H9 (cell line): ENCODE results near the gene ADGB. TPM values are rescaled to one million over a fixed set of nuclear protein-coding genes. Genes with fewer than 3 reads are reported as not detected.

Experiments
- DNase-seq: peaks from one replicate; pipeline ENCODE4 v3.0.0-alpha.2; 2017
- H2AFZ ChIP-seq: one replicate; pipeline ENCODE4 v1.6.1; 2013; ENCODE audit warnings: mild to moderate bottlenecking, low read length, control low read depth, moderate library complexity
- H2AK5ac ChIP-seq: 2 replicates; pipeline ENCODE4 v1.6.1; 2013; ENCODE audit warnings: low read length, control low read depth, mixed read lengths; ENCODE audit not compliant: insufficient read length
- H2BK120ac ChIP-seq: one replicate; pipeline ENCODE4 v1.6.1; 2013; ENCODE audit warnings: low read depth, mild to moderate bottlenecking, low read length, control low read depth, inconsistent platforms; ENCODE audit not compliant: poor library complexity, severe bottlenecking
- H2BK12ac ChIP-seq: 2 replicates; pipeline ENCODE4 v1.6.1; 2013; ENCODE audit warnings: low read length, control low read depth, mixed read lengths, low read depth; ENCODE audit not compliant: insufficient read length
- H2BK15ac ChIP-seq: 2 replicates; pipeline ENCODE4 v1.6.1; 2013; ENCODE audit warnings: low read depth, low read length, control low read depth
- H2BK20ac ChIP-seq: one replicate; pipeline ENCODE4 v1.6.1; 2013; ENCODE audit warnings: low read depth, mild to moderate bottlenecking, low read length, control low read depth, inconsistent platforms; ENCODE audit not compliant: poor library complexity, severe bottlenecking
- H2BK5ac ChIP-seq: 2 replicates; pipeline ENCODE4 v1.6.1; 2013; ENCODE audit warnings: low read length, control low read depth, mixed read lengths; ENCODE audit not compliant: insufficient read length
- H3K14ac ChIP-seq: 2 replicates; pipeline ENCODE4 v1.6.1; 2013; ENCODE audit warnings: low read length, control low read depth; ENCODE audit not compliant: insufficient read depth
- H3K18ac ChIP-seq: 2 replicates; pipeline ENCODE4 v1.6.1; 2013; ENCODE audit warnings: low read depth, mild to moderate bottlenecking, mixed read lengths, low read length, control low read depth; ENCODE audit not compliant: insufficient read length
- H3K23ac ChIP-seq: 2 replicates; pipeline ENCODE4 v1.6.1; 2013; ENCODE audit warnings: low read length, control low read depth, mixed read lengths, low read depth; ENCODE audit not compliant: insufficient read length
- H3K23me2 ChIP-seq: 2 replicates; pipeline ENCODE4 v1.6.1; 2013; ENCODE audit warnings: low read depth, mild to moderate bottlenecking, mixed read lengths, low read length, control low read depth; ENCODE audit not compliant: insufficient read length, poor library complexity, severe bottlenecking
- H3K27ac ChIP-seq: 2 replicates; pipeline ENCODE4 v1.5.1; 2013; ENCODE audit warnings: low read length, control low read depth, mixed read lengths, low read depth; ENCODE audit not compliant: insufficient read length
- H3K27me3 ChIP-seq: 2 replicates; pipeline ENCODE4 v1.6.1; 2013; ENCODE audit warnings: low read length, control low read depth, inconsistent platforms; ENCODE audit not compliant: insufficient read depth
- H3K4ac ChIP-seq: 2 replicates; pipeline ENCODE4 v1.6.1; 2013; ENCODE audit warnings: low read depth, mild to moderate bottlenecking, control low read depth, inconsistent platforms, low read length, moderate library complexity
- H3K4me1 ChIP-seq: 2 replicates; pipeline ENCODE4 v1.6.1; 2013; ENCODE audit warnings: low read length, control low read depth, inconsistent platforms; ENCODE audit not compliant: insufficient read depth
- H3K4me2 ChIP-seq: 2 replicates; pipeline ENCODE4 v1.6.1; 2013; ENCODE audit warnings: low read length, control low read depth, mixed read lengths; ENCODE audit not compliant: insufficient read length, insufficient read depth
- H3K56ac ChIP-seq: 2 replicates; pipeline ENCODE4 v1.6.1; 2013; ENCODE audit warnings: low read depth, mild to moderate bottlenecking, mixed read lengths, low read length, control low read depth; ENCODE audit not compliant: insufficient read length
- H3K79me1 ChIP-seq: 2 replicates; pipeline ENCODE4 v1.6.1; 2013; ENCODE audit warnings: low read depth, mild to moderate bottlenecking, moderate library complexity, low read length, control low read depth, inconsistent platforms; ENCODE audit not compliant: insufficient read depth, poor library complexity, severe bottlenecking
- H3K79me2 ChIP-seq: 2 replicates; pipeline ENCODE4 v1.6.1; 2013; ENCODE audit warnings: low read length, control low read depth, inconsistent platforms; ENCODE audit not compliant: insufficient read depth
- H3K9ac ChIP-seq: 2 replicates; pipeline ENCODE4 v1.6.1; 2013; ENCODE audit warnings: low read length, control low read depth, mixed read lengths; ENCODE audit not compliant: insufficient read length; ENCODE audit errors: extremely low read depth
- H3K9me3 ChIP-seq: one replicate; pipeline ENCODE4 v1.6.1; 2013; ENCODE audit warnings: low read depth, low read length, inconsistent platforms; ENCODE audit not compliant: control insufficient read depth
- H3T11ph ChIP-seq: one replicate; pipeline ENCODE4 v1.6.1; 2013; ENCODE audit warnings: mild to moderate bottlenecking, low read length, control low read depth, inconsistent platforms
- H4K20me1 ChIP-seq: one replicate; pipeline ENCODE4 v1.6.1; 2013; ENCODE audit not compliant: control insufficient read depth, insufficient read length, insufficient read depth
- H4K5ac ChIP-seq: 2 replicates; pipeline ENCODE4 v1.6.1; 2013; ENCODE audit warnings: low read depth, mild to moderate bottlenecking, mixed read lengths, low read length, control low read depth; ENCODE audit not compliant: insufficient read length
- H4K8ac ChIP-seq: replicated peaks from 2 replicates; pipeline ENCODE4 v1.6.1; 2013; ENCODE audit warnings: low read length, control low read depth, mixed read lengths, low read depth; ENCODE audit not compliant: insufficient read length
- H4K91ac ChIP-seq: 2 replicates; pipeline ENCODE4 v1.6.1; 2013; ENCODE audit warnings: low read depth, mild to moderate bottlenecking, moderate library complexity, mixed read lengths, low read length, control low read depth; ENCODE audit not compliant: insufficient read length
- H3K27ac Mint-ChIP-seq, 3 experiments: 2 replicates in 2 of 3; 3 replicates in 1 of 3; pipeline ENCODE4 v1.8.0; 2020 to 2021; ENCODE audit warnings: mixed read lengths in 3 of 3, mild to moderate bottlenecking in 1 of 3, moderate library complexity in 1 of 3
- H3K27me3 Mint-ChIP-seq: 2 replicates; pipeline ENCODE4 v1.8.0; 2021; ENCODE audit warnings: low read depth, mild to moderate bottlenecking, moderate library complexity, mixed read lengths
- H3K36me3 Mint-ChIP-seq, 3 experiments: 2 replicates in 2 of 3; 3 replicates in 1 of 3; pipeline ENCODE4 v1.8.0; 2020 to 2021; ENCODE audit warnings: low read depth in 3 of 3, mixed read lengths in 3 of 3; ENCODE audit not compliant: insufficient read depth in 1 of 3
- H3K4me1 Mint-ChIP-seq, 2 experiments: 2 replicates each; pipeline ENCODE4 v1.8.0; 2020; ENCODE audit warnings: mixed read lengths in 2 of 2
- H3K4me3 Mint-ChIP-seq, 2 experiments: 2 replicates in 1 of 2; 3 replicates in 1 of 2; pipeline ENCODE4 v1.8.0; 2020 to 2021; ENCODE audit warnings: mild to moderate bottlenecking in 2 of 2, mixed read lengths in 2 of 2, moderate library complexity in 1 of 2
- H3K9me3 Mint-ChIP-seq, 2 experiments: 2 replicates in 1 of 2; 3 replicates in 1 of 2; pipeline ENCODE4 v1.8.0; 2020; ENCODE audit warnings: mild to moderate bottlenecking in 2 of 2, mixed read lengths in 2 of 2, moderate library complexity in 1 of 2
- WGBS: extraction: QIAGEN DNeasy Blood & Tissue Kit; methylation state at CpG from one replicate; pipeline ENCODE4 v1.1.7; 2013; ENCODE audit warnings: missing lambda C conversion rate, low lambda C conversion rate, mixed read lengths; ENCODE audit not compliant: insufficient read length; ENCODE audit errors: extremely low coverage; 5-methylcytosine and 5-hydroxymethylcytosine counted together
- total RNA-seq: library from RNA; stranded (reverse); gene quantifications from 2 replicates; pipeline ENCODE4 v1.2.1, GENCODE V29; 2021
- TF ChIP-seq, protein P1 (sequence below): fragments of 200-600 bp; sonication (generic); conservative IDR thresholded peaks from 3 replicates; pipeline ENCODE4 v1.8.0; 2021; ENCODE audit warnings: antibody characterized with exemption, mild to moderate bottlenecking

Gene ADGB
- total RNA-seq, 1 experiment from 2014 or later = not detected

DNA sequence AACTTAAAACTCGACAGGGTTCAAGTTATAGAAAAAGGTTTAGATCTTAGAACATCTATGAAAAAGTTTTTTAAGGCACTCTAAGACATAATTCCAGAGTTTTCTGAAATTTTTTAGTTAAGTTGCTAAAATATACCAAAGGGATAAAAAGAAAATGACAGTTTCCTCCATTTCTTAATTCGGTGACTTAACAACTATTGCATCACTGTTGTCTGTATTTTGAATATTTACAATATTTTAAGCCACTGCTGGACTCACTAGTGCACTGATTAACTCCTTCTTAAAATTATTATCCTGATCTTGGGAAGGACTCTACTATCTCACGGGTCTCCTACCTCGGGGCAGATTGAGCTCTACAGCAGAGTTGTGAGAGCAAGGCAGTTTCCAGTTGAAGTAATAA, 91.0 kb downstream of the ADGB start:
- Mint-ChIP-seq H3K4me1 (no peaks in the 10 kb centered on the region), H3K27ac (peak overlapping the region in 2 of 3 experiments; percentile 23 to 70; a peak in 2 of 7 replicates), H3K36me3 (no peaks in the 10 kb centered on the region), H3K27me3 (no peaks in the 10 kb centered on the region), H3K4me3 (no peak overlapping the region), H3K9me3 (no peaks in the 10 kb centered on the region)
- no peak overlapping the region for H3K18ac ChIP-seq
- no peak overlapping the region for H2AFZ ChIP-seq
- H3K27ac ChIP-seq = no peak overlapping the region
- no peak overlapping the region for H2BK5ac ChIP-seq
- no peaks in the 10 kb centered on the region for H3K23me2 ChIP-seq
- no peak overlapping the region for H3T11ph ChIP-seq
- H4K91ac ChIP-seq = no peak overlapping the region
- no peaks in the 10 kb centered on the region for H4K20me1 ChIP-seq
- H4K8ac ChIP-seq = no peak overlapping the region
- no peak overlapping the region for H3K9ac ChIP-seq
- H3K27me3 ChIP-seq = no peaks in the 10 kb centered on the region
- no peaks in the 10 kb centered on the region for H3K79me2 ChIP-seq
- TF ChIP-seq, protein P1, sequence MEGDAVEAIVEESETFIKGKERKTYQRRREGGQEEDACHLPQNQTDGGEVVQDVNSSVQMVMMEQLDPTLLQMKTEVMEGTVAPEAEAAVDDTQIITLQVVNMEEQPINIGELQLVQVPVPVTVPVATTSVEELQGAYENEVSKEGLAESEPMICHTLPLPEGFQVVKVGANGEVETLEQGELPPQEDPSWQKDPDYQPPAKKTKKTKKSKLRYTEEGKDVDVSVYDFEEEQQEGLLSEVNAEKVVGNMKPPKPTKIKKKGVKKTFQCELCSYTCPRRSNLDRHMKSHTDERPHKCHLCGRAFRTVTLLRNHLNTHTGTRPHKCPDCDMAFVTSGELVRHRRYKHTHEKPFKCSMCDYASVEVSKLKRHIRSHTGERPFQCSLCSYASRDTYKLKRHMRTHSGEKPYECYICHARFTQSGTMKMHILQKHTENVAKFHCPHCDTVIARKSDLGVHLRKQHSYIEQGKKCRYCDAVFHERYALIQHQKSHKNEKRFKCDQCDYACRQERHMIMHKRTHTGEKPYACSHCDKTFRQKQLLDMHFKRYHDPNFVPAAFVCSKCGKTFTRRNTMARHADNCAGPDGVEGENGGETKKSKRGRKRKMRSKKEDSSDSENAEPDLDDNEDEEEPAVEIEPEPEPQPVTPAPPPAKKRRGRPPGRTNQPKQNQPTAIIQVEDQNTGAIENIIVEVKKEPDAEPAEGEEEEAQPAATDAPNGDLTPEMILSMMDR = no peak
- no peak overlapping the region for H3K23ac ChIP-seq
- H2BK12ac ChIP-seq = no peak overlapping the region
- no peak overlapping the region for H2BK120ac ChIP-seq
- H3K4ac ChIP-seq = no peak overlapping the region
- H3K79me1 ChIP-seq = no peaks in the 10 kb centered on the region
- H4K5ac ChIP-seq = no peak overlapping the region
- WGBS = no CpG with 5 or more reads among the region's 4 CpGs
- no peaks in the 10 kb centered on the region for H3K9me3 ChIP-seq
- no peak overlapping the region for H3K14ac ChIP-seq
- H2AK5ac ChIP-seq = no peak overlapping the region
- no peak for DNase-seq
- no peaks in the 10 kb centered on the region for H3K4me1 ChIP-seq
- no peak overlapping the region for H2BK15ac ChIP-seq
- no peak overlapping the region for H2BK20ac ChIP-seq
- no peak overlapping the region for H3K4me2 ChIP-seq
- no peak overlapping the region for H3K56ac ChIP-seq
